Glomerular visceral epithelial cell (primary cell): ENCODE measurements around the gene TLR2.

Experiments
- DNase-seq: peaks from one replicate; pipeline ENCODE4 v3.0.0-alpha.2; 2016; ENCODE audit errors: extremely low spot score

TLR2 gene

GRCh38 chr4:153729895-153730294, 45.8 kb downstream of the TLR2 start:
- DNase-seq = no peak

DNA sequence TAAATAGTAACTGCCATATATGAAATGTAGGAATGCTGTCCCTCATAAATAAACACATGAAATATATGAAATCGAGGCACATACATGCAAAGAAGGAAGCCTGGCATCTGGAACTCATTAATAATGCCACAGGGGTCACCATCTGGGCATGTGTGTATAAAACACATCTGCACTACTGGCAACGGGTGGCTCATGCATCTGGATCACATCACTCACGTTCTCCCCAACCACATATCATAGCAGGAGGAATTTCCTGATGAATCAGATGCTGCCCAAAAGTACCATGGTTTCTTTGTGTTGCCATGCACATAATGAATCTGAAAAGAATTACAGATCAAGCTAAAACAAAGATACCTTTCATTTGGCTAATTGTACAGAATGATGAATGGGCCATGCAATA, 47.2 kb downstream of the TLR2 start:
- peak; percentile 66 for DNase-seq

- no peak for DNase-seq
Observed at GRCh38 chr4:153733751-153734448, 49.8 kb downstream of the TLR2 start.

- no peak for DNase-seq
Observed at GRCh38 chr4:153735906-153736461, 51.9 kb downstream of the TLR2 start.

DNA sequence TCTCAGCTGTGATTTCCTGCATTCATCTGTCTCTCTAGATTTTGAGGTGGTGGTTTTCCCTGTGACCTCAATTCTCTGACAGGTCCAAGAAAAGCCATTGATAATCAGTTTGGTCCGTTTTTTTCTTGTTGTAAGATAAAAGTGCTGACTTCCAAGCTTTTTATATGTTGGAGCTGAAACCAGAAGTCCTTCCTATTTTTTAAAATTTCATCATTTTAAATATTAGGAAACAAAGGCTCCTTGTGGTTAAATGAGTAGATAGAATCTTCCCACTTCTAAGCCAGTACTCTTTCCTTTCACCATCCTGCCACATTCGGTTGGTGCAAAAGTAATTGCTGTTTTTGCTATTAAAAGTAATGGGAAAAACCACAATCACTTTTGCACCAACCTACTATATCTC, 57.5 kb downstream of the TLR2 start:
- DNase-seq = no peak

DNA sequence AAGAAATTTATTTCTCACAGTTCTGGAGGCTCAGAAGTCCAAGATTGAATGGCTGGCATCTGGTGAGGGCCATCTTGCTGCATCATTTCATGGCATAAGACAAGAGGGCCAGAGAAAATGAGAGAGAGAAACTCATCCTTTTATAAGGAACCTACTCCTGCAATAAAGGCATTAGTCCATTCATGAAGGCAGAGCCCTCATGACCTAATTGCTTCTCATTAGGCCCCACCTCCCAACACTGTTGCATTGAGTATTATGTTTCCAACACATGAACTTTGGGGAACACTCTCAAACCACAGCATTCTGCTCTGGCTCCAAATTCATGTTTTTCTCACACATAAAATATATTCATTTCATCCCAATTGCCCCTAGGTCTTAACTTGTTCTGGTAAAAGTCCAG, 61.6 kb downstream of the TLR2 start:
- DNase-seq = no peak

- no peak for DNase-seq
Observed at GRCh38 chr4:153747406-153747955, 63.4 kb downstream of the TLR2 start.

GRCh38 chr4:153748378-153748777, 64.3 kb downstream of the TLR2 start:
- DNase-seq = peak; percentile 76

- peak; percentile 75 for DNase-seq
Observed at GRCh38 chr4:153750197-153750817, 66.2 kb downstream of the TLR2 start.

DNA sequence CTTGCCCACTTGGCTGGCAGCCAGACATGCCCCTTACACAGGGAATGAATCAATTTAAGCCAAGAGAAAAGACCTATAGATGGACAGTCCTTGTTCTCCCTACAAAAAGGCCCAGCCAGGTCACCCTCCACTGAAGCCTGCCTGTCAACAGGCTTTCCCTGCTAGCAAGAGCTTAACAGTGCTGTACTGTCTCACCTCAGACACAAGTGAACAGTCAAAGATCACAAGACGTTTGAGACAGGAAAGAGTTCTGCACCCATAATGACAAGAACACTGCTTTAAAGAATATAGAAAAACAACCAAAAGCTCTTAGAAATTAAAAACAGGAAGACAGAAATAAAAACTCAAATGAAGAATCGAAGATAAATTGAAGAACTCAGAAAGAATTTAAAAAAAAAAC, 71.1 kb downstream of the TLR2 start:
- DNase-seq = no peak
